H1 (cell line): ENCODE results near the gene COTL1. TPM values are rescaled to one million over a fixed set of nuclear protein-coding genes. Genes with fewer than 3 reads are reported as not detected.

Experiments
- CTCF ChIA-PET: fragments of 300-600 bp; sonication (Branson Sonifier 250); formaldehyde crosslinking; loops from one replicate; lab custom pipeline; 2021; ENCODE audit not compliant: partially characterized antibody; lab: Charles Lee
- POLR2A ChIA-PET: fragments of 300-600 bp; sonication (Branson Sonifier 250); formaldehyde crosslinking; loops from one replicate; lab custom pipeline; 2021; ENCODE audit warnings: inconsistent platforms; ENCODE audit not compliant: partially characterized antibody; lab: Charles Lee
- DNase-seq, 2 experiments: peaks; one replicate each; pipeline versions ENCODE4 v3.0.0 to v3.0.0-alpha.2; 2010 to 2022; ENCODE audit warnings: low spot score in 2 of 2, low read depth in 1 of 2, mixed read lengths in 1 of 2
- FAIRE-seq: peaks from 2 replicates; lab custom pipeline; 2011; peaks lifted over from hg19 to GRCh38; lab: Jason Lieb, UNC
- H2AFZ ChIP-seq: 2 replicates; pipeline ENCODE4 v1.8.1; 2012; ENCODE audit warnings: low read length, inconsistent platforms
- H2AK5ac ChIP-seq: 2 replicates; pipeline ENCODE4 v1.6.1; 2013; ENCODE audit warnings: low read depth, low read length
- H2BK120ac ChIP-seq: replicated peaks from 2 replicates; pipeline ENCODE3; 2013; ENCODE audit warnings: low read depth, low read length, inconsistent platforms
- H2BK12ac ChIP-seq: 2 replicates; pipeline ENCODE4 v1.6.1; 2013; ENCODE audit warnings: low read depth, low read length
- H2BK15ac ChIP-seq: 2 replicates; pipeline ENCODE4 v1.6.1; 2013; ENCODE audit warnings: low read length
- H2BK20ac ChIP-seq: 2 replicates; pipeline ENCODE4 v1.6.1; 2013; ENCODE audit warnings: low read length
- H2BK5ac ChIP-seq: 2 replicates; pipeline ENCODE4 v1.6.1; 2013; ENCODE audit warnings: low read depth, low read length
- H3K14ac ChIP-seq: 2 replicates; pipeline ENCODE4 v1.6.1; 2013; ENCODE audit warnings: inconsistent platforms; ENCODE audit not compliant: insufficient read length
- H3K18ac ChIP-seq: 2 replicates; pipeline ENCODE4 v1.6.1; 2013; ENCODE audit warnings: low read length; ENCODE audit errors: extremely low read depth
- H3K23ac ChIP-seq: 2 replicates; pipeline ENCODE4 v1.6.1; 2013; ENCODE audit warnings: inconsistent platforms; ENCODE audit not compliant: insufficient read length
- H3K23me2 ChIP-seq: 2 replicates; pipeline ENCODE4 v1.6.1; 2013; ENCODE audit warnings: low read depth, low read length
- H3K27ac ChIP-seq: 2 replicates; pipeline ENCODE4 v1.6.1; 2011; ENCODE audit warnings: low read depth, low read length, inconsistent platforms
- H3K27me3 ChIP-seq, 4 experiments: replicated peaks in 1 of 4; 1 replicate in 1 of 4; 2 replicates in 3 of 4; pipeline versions ENCODE4 v1.6.1 to v1.8.1; 2011 to 2013; ENCODE audit warnings: low read length in 3 of 4, mild to moderate bottlenecking in 3 of 4, inconsistent platforms in 2 of 4, mixed read lengths in 2 of 4, moderate library complexity in 1 of 4; ENCODE audit not compliant: control insufficient read depth in 3 of 4, insufficient read depth in 3 of 4; ENCODE audit errors: extremely low read depth in 1 of 4
- H3K36me3 ChIP-seq, 4 experiments: 2 replicates each; pipeline versions ENCODE4 v1.6.1 to v1.8.1; 2011 to 2013; ENCODE audit warnings: mild to moderate bottlenecking in 4 of 4, low read length in 3 of 4, moderate library complexity in 2 of 4, control low read depth in 1 of 4, inconsistent platforms in 1 of 4; ENCODE audit not compliant: insufficient read depth in 4 of 4, control insufficient read depth in 2 of 4
- H3K4ac ChIP-seq: replicated peaks from 2 replicates; pipeline ENCODE3; 2013; ENCODE audit warnings: low read length, low read depth, mixed read lengths, inconsistent platforms; ENCODE audit not compliant: insufficient read length
- H3K4me1 ChIP-seq, 4 experiments: replicated peaks in 1 of 4; 1 replicate in 1 of 4; 2 replicates in 3 of 4; pipeline versions ENCODE4 v1.6.1 to v1.8.1; 2011 to 2013; ENCODE audit warnings: low read length in 3 of 4, inconsistent platforms in 2 of 4, mixed read lengths in 1 of 4; ENCODE audit not compliant: insufficient read depth in 4 of 4, control insufficient read depth in 3 of 4
- H3K4me2 ChIP-seq, 2 experiments: 2 replicates each; pipeline versions ENCODE4 v1.6.1 to v1.8.1; 2011 to 2013; ENCODE audit warnings: low read depth in 2 of 2, low read length in 2 of 2, control low read depth in 1 of 2, inconsistent platforms in 1 of 2, mild to moderate bottlenecking in 1 of 2; ENCODE audit not compliant: insufficient read depth in 1 of 2
- H3K4me3 ChIP-seq, 4 experiments: fragments of 200-600, 300-600 bp in 1 of 4; sonication (generic), shearing (Covaris generic), sonication (Bioruptor Twin) in 1 of 4; 2 replicates each; pipeline versions ENCODE4 v1.5.1 to v1.8.1; 2011 to 2016; ENCODE audit warnings: low read length in 4 of 4, low read depth in 3 of 4, control low read depth in 2 of 4, inconsistent platforms in 2 of 4, mild to moderate bottlenecking in 2 of 4, mixed read lengths in 1 of 4, moderate library complexity in 1 of 4; ENCODE audit not compliant: insufficient read depth in 2 of 4; ENCODE audit errors: extremely low read depth in 1 of 4
- H3K56ac ChIP-seq: replicated peaks from 2 replicates; pipeline ENCODE3; 2013; ENCODE audit warnings: low read depth, mild to moderate bottlenecking, mixed read lengths, low read length, inconsistent platforms; ENCODE audit not compliant: insufficient read length
- H3K79me1 ChIP-seq: 2 replicates; pipeline ENCODE4 v1.6.1; 2013; ENCODE audit warnings: low read depth, low read length, control low read depth
- H3K79me2 ChIP-seq, 2 experiments: 2 replicates each; pipeline versions ENCODE4 v1.6.1 to v1.8.1; 2012 to 2013; ENCODE audit warnings: low read length in 2 of 2, mild to moderate bottlenecking in 2 of 2, inconsistent platforms in 1 of 2; ENCODE audit not compliant: insufficient read depth in 2 of 2, control insufficient read depth in 1 of 2
- H3K9ac ChIP-seq, 4 experiments: replicated peaks in 1 of 4; 1 replicate in 1 of 4; 2 replicates in 3 of 4; pipeline versions ENCODE4 v1.6.1 to v1.8.1; 2011 to 2013; ENCODE audit warnings: low read depth in 3 of 4, low read length in 3 of 4, control low read depth in 2 of 4, mild to moderate bottlenecking in 2 of 4, moderate library complexity in 2 of 4, inconsistent platforms in 1 of 4; ENCODE audit errors: extremely low read depth in 1 of 4
- H3K9me3 ChIP-seq, 2 experiments: 2 replicates each; pipeline versions ENCODE4 v1.6.1 to v1.8.1; 2012 to 2013; ENCODE audit warnings: mild to moderate bottlenecking in 2 of 2, moderate library complexity in 2 of 2, control low read depth in 1 of 2, inconsistent platforms in 1 of 2, low read depth in 1 of 2, low read length in 1 of 2, mixed read lengths in 1 of 2; ENCODE audit not compliant: insufficient read depth in 2 of 2
- H4K20me1 ChIP-seq, 2 experiments: replicated peaks in 1 of 2; 2 replicates each; pipeline versions ENCODE3 to v1.8.1; 2011 to 2013; ENCODE audit warnings: inconsistent platforms in 2 of 2, low read length in 2 of 2, mild to moderate bottlenecking in 1 of 2; ENCODE audit not compliant: insufficient read depth in 2 of 2, control insufficient read depth in 1 of 2
- H4K5ac ChIP-seq: 2 replicates; pipeline ENCODE4 v1.6.1; 2013; ENCODE audit warnings: low read length, low read depth, mixed read lengths, inconsistent platforms; ENCODE audit not compliant: insufficient read length
- H4K8ac ChIP-seq: 2 replicates; pipeline ENCODE4 v1.8.0; 2013; ENCODE audit warnings: mild to moderate bottlenecking, moderate library complexity, low read length, inconsistent platforms; ENCODE audit not compliant: insufficient read depth; ENCODE audit errors: extremely low read depth
- H4K91ac ChIP-seq: replicated peaks from 2 replicates; pipeline ENCODE3; 2013; ENCODE audit warnings: low read length, mixed read lengths, inconsistent platforms; ENCODE audit not compliant: insufficient read length
- BRCA1 ChIP-seq: IDR thresholded peaks from 2 replicates; pipeline ENCODE4 v1.6.1; 2012; ENCODE audit warnings: low read depth, low read length, improper control_type of control experiment
- CHD1 ChIP-seq: IDR thresholded peaks from 2 replicates; pipeline ENCODE4 v1.6.1; 2012; ENCODE audit warnings: low read depth, low read length, improper control_type of control experiment
- EGR1 ChIP-seq: IDR thresholded peaks from 2 replicates; pipeline ENCODE4 v1.6.1; 2011; ENCODE audit warnings: low read depth, low read length, borderline replicate concordance
- FOSL1 ChIP-seq: IDR thresholded peaks from 2 replicates; pipeline ENCODE4 v1.6.1; 2011; ENCODE audit warnings: mild to moderate bottlenecking, low read depth, low read length, moderate library complexity; ENCODE audit not compliant: insufficient read depth
- JUN ChIP-seq: IDR thresholded peaks from 2 replicates; pipeline ENCODE4 v1.6.1; 2011; ENCODE audit warnings: low read depth, mild to moderate bottlenecking, improper control_type of control experiment, low read length
- NRF1 ChIP-seq: IDR thresholded peaks from 2 replicates; pipeline ENCODE4 v1.6.1; 2011; ENCODE audit warnings: mild to moderate bottlenecking, low read depth, low read length, improper control_type of control experiment
- POLR2A ChIP-seq, 2 experiments: IDR thresholded peaks; 1 replicate in 1 of 2; 2 replicates in 1 of 2; pipeline ENCODE4 v1.6.1; 2011; ENCODE audit warnings: low read depth in 2 of 2, low read length in 2 of 2, mild to moderate bottlenecking in 2 of 2; ENCODE audit errors: control extremely low read depth in 1 of 2
- RFX5 ChIP-seq: IDR thresholded peaks from 2 replicates; pipeline ENCODE4 v1.6.1; 2011; ENCODE audit warnings: low read depth, low read length, improper control_type of control experiment, borderline replicate concordance
- SIX5 ChIP-seq: IDR thresholded peaks from 2 replicates; pipeline ENCODE4 v1.6.1; 2011; ENCODE audit warnings: mild to moderate bottlenecking, low read depth, low read length
- SP1 ChIP-seq: IDR thresholded peaks from 2 replicates; pipeline ENCODE4 v1.6.1; 2011; ENCODE audit warnings: low read depth, low read length
- TCF12 ChIP-seq: IDR thresholded peaks from 2 replicates; pipeline ENCODE4 v1.6.1; 2011; ENCODE audit warnings: low read depth, mild to moderate bottlenecking, low read length
- TEAD4 ChIP-seq: IDR thresholded peaks from 2 replicates; pipeline ENCODE4 v1.6.1; 2012; ENCODE audit warnings: low read depth, low read length, inconsistent platforms, mixed read lengths
- WGBS, 2 experiments: shearing (Covaris generic) in 1 of 2; methylation state at CpG; one replicate each; pipeline versions ENCODE4 v1.1.6 to v1.1.7; 2013 to 2015; ENCODE audit warnings: low lambda C conversion rate in 2 of 2, mixed read lengths in 2 of 2, inconsistent platforms in 1 of 2, low coverage in 1 of 2, missing lambda C conversion rate in 1 of 2; ENCODE audit not compliant: insufficient replicate concordance in 2 of 2, insufficient coverage in 1 of 2, insufficient read length in 1 of 2; ENCODE audit errors: extremely low coverage in 1 of 2, missing lambda C conversion rate in 1 of 2; 5-methylcytosine and 5-hydroxymethylcytosine counted together
- polyA plus RNA-seq, 7 experiments: library from polyadenylated mRNA; depleted of rRNA in 3 of 7; stranded (reverse) in 5 of 7; unstranded in 2 of 7; fragments of >200 nt in 5 of 7; fragments of 200-250 nt in 2 of 7; gene quantifications; 1 replicate in 5 of 7; 2 replicates in 1 of 7; 4 replicates in 1 of 7; pipeline versions ENCODE4 v1.2.1 to v1.2.3, GENCODE V29; 2011 to 2013; ENCODE audit warnings: missing spikeins in 2 of 7, mixed read lengths in 2 of 7
- total RNA-seq: library from RNA; stranded (reverse); fragmentation: NEBNext Ultra II Directional; extraction: Animal tissue kit (Norgen Biotek cat#: 25700); gene quantifications from 2 replicates; pipeline ENCODE4 v1.2.1, GENCODE V29; 2021
- TF ChIP-seq, protein P1 (sequence below): IDR thresholded peaks from 2 replicates; pipeline ENCODE4 v1.6.1; 2012; ENCODE audit warnings: inconsistent platforms

The COTL1 gene
- total and polyA plus RNA-seq, 2 of the 8 experiments (the other 6 are each of a cell fraction or from before 2014, with no cell fraction given): 59.2 to 183 TPM

DNA sequence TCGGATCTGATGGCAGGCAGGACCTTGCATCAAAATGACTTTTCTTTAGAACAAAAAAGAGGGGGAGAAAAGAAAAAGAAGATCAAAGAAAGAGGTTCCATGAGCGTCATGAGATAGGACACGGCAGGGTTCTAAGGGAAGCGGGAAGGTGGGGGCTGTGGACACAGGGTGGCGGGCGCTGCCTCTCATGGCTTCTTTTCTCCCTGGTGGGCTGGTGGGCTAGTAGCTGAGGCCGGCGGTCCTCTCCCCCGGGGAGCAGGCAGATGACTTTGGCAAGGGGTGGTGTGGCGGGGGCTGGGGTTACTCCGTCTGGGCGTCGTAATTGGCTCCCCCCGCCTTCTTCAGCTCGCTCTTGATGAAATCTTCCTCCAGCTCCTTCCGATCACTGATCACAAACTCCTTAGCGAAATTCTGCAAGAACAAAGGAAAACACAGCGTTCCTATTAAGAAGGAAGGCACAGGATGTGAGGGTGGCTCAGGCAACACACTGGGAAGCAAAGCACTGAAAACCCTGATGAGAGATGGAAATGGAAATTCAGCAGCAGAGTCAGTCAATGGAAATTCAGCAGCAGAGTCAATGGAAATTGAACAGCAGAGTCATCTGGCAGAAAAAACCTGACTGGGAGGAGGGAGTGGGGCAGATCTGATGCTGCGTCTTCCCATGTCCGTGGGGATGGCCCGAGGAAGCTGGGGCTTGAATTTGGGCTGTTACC, 51.2 kb downstream of the COTL1 start:
- Histone ChIP-seq H2AFZ (no peak overlapping the region), H4K8ac (no peak overlapping the region), H4K20me1 (peaks cover 0 to under 1% of the 10 kb centered on the region in 2 experiments), H3K4ac (no peak overlapping the region), H2BK15ac (0 out of 2 replicates have a peak overlapping the region, but pooled peaks have one; percentile 83), H2BK120ac (no peak overlapping the region), H3K18ac (no peak overlapping the region; the same call in 1 of the 2 replicates), H3K79me1 (no peaks in the 10 kb centered on the region; the same call in 1 of the 2 replicates), H3K23me2 (no peaks in the 10 kb centered on the region), H3K4me1 (peaks cover 15 to 23% (median 21%) of the 10 kb centered on the region in 4 experiments), H4K5ac (no peak overlapping the region), H3K9me3 (no peaks in the 10 kb centered on the region), H3K79me2 (peaks cover 0 to 5% of the 10 kb centered on the region in 2 experiments; a peak in 1 of 4 replicates), H3K27me3 (no peaks in the 10 kb centered on the region), H3K4me2 (peak overlapping the region; percentile 5 to 7; a peak in 2 of 4 replicates), H2AK5ac (no peak overlapping the region), H2BK20ac (no peak overlapping the region), H3K9ac (peak overlapping the region in 1 of 4 experiments; percentile 23; a peak in 2 of 7 replicates), H3K14ac (no peak overlapping the region), H3K36me3 (peaks cover 0 to 7% (median 0%) of the 10 kb centered on the region in 4 experiments; a peak in 2 of 8 replicates), H3K56ac (no peak overlapping the region), H2BK5ac (no peak overlapping the region; the same call in 1 of the 2 replicates), H3K4me3 (no peak overlapping the region), H4K91ac (no peak overlapping the region), H2BK12ac (no peak overlapping the region), H3K27ac (no peak overlapping the region), H3K23ac (no peak overlapping the region)
- 74% methylated on average over 16 of the region's 21 CpGs; no CpG with 5 or more reads in 1 of the 2 experiments for WGBS, 2 experiments
- ChIA-PET CTCF (interaction anchor here (0.6 to 7.0 kb wide), 13 partner anchors 8 to 676 kb away, joined by 3 to 64 read pairs (median 4); no protein-coding TSS in a partner anchor), POLR2A (interaction anchor here (0.7 to 1.4 kb wide), 7 partner anchors 17 to 60 kb away, joined by 3 to 4 read pairs (median 3); no protein-coding TSS in a partner anchor)
- DNase-seq: no peak
- TF ChIP-seq NRF1: no peak
- TF ChIP-seq, protein P1, sequence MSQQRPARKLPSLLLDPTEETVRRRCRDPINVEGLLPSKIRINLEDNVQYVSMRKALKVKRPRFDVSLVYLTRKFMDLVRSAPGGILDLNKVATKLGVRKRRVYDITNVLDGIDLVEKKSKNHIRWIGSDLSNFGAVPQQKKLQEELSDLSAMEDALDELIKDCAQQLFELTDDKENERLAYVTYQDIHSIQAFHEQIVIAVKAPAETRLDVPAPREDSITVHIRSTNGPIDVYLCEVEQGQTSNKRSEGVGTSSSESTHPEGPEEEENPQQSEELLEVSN: no peak
- no peak for TF ChIP-seq TCF12
- TF ChIP-seq SP1: no peak
- no peak for TF ChIP-seq EGR1
- TF ChIP-seq RFX5: no peak
- no peak for TF ChIP-seq POLR2A (IDR thresholded peaks at IDR 0.05; ENCODE audit: control extremely low read depth in 1 of 2, low read depth in 2 of 2, low read length in 2 of 2)
- no peak for TF ChIP-seq SIX5
- TF ChIP-seq TEAD4: no peak
- no peak for TF ChIP-seq FOSL1
- no peak for TF ChIP-seq CHD1
- TF ChIP-seq BRCA1: no peak
- TF ChIP-seq JUN: no peak
- no peak for FAIRE-seq
